ENCODE results near the gene TSC2. TPM values are rescaled to one million over a fixed set of nuclear protein-coding genes. Genes with fewer than 3 reads are reported as not detected.

The TSC2 gene
- total RNA-seq, 1 experiment from 2014 or later: 59.3 TPM

- Histone ChIP-seq H3K9me2 (replicated peaks; ENCODE audit: low read length) (no peaks in the 10 kb centered on the region), H3K27me3 (ENCODE audit: low read length) (no peaks in the 10 kb centered on the region), H3K9ac (ENCODE audit: low read length) (no peak overlapping the region), H3K79me2 (ENCODE audit: low read length) (peaks cover 30% of the 10 kb centered on the region), H3K4me2 (ENCODE audit: low read length) (no peak overlapping the region), H3K4me1 (ENCODE audit: insufficient read depth, low read length) (0 out of 2 replicates have a peak, but pooled peaks cover 2% of the 10 kb centered on the region), H3K9me3 (ENCODE audit: low read length) (no peaks in the 10 kb centered on the region), H3K4me3 (ENCODE audit: low read length) (no peak overlapping the region), H3K36me3 (ENCODE audit: low read depth, low read length) (peaks cover 4% of the 10 kb centered on the region; the same call in 1 of the 2 replicates), H4K20me1 (ENCODE audit: low read length) (peaks cover 15% of the 10 kb centered on the region; the same call in 1 of the 2 replicates), H2AFZ (ENCODE audit: low read length) (no peak overlapping the region), H3F3A (ENCODE audit: low read length, unreplicated experiment) (no peaks in the 10 kb centered on the region), H3K27ac (ENCODE audit: low read length) (no peak overlapping the region)
- POLR2A ChIA-PET (ENCODE audit: unreplicated experiment): no interaction called here
- CTCF ChIA-PET: no interaction called here
- intact Hi-C loops (cut with micrococcal nuclease): no loop called here
- DNase-seq (no peak), ATAC-seq (no peak)
- no TSS peak for BruUV-seq (replicated peaks)
- no peak for TF ChIP-seq EZH2phosphoT487 (IDR thresholded peaks at IDR 0.05; ENCODE audit: borderline replicate concordance, low read length)
- TF ChIP-seq EZH2 (IDR thresholded peaks at IDR 0.05; ENCODE audit: low read length, unreplicated experiment): no peak
- TF ChIP-seq CTCF (conservative IDR thresholded peaks at IDR 0.05; ENCODE audit: low read depth, low read length): no peak
These were observed 46.8 kb upstream of the TSC2 start for GRCh38 chr16:2001035-2001434.

- H3K9me3 ChIP-seq (ENCODE audit: low read length): no peaks in the 10 kb centered on the region
- H3K4me1 ChIP-seq (ENCODE audit: insufficient read depth, low read length): 0 out of 2 replicates have a peak, but pooled peaks cover 2% of the 10 kb centered on the region
- ATAC-seq (no peak), DNase-seq (no peak)
- H3K4me3 ChIP-seq (ENCODE audit: low read length): no peak overlapping the region
- TF ChIP-seq EZH2phosphoT487 (IDR thresholded peaks at IDR 0.05; ENCODE audit: borderline replicate concordance, low read length) (no peak), CTCF (conservative IDR thresholded peaks at IDR 0.05; ENCODE audit: low read depth, low read length) (no peak), EZH2 (IDR thresholded peaks at IDR 0.05; ENCODE audit: low read length, unreplicated experiment) (no peak)
- no TSS peak for BruUV-seq (replicated peaks)
- H3F3A ChIP-seq (ENCODE audit: low read length, unreplicated experiment): no peaks in the 10 kb centered on the region
- POLR2A ChIA-PET (ENCODE audit: unreplicated experiment): no interaction called here
- H2AFZ ChIP-seq (ENCODE audit: low read length): no peak overlapping the region
- H3K4me2 ChIP-seq (ENCODE audit: low read length): no peak overlapping the region
- H3K36me3 ChIP-seq (ENCODE audit: low read depth, low read length): peaks cover 6% of the 10 kb centered on the region; the same call in 1 of the 2 replicates
- no peak overlapping the region for H3K27ac ChIP-seq (ENCODE audit: low read length)
- no peaks in the 10 kb centered on the region for H3K9me2 ChIP-seq (replicated peaks; ENCODE audit: low read length)
- intact Hi-C loops (cut with micrococcal nuclease): no loop called here
- CTCF ChIA-PET: no interaction called here
- peaks cover 36% of the 10 kb centered on the region for H3K79me2 ChIP-seq (ENCODE audit: low read length)
- H3K9ac ChIP-seq (ENCODE audit: low read length): no peak overlapping the region
- no peaks in the 10 kb centered on the region for H3K27me3 ChIP-seq (ENCODE audit: low read length)
- H4K20me1 ChIP-seq (ENCODE audit: low read length): peaks cover 21% of the 10 kb centered on the region
These were observed 46.1 kb upstream of the TSC2 start for GRCh38 chr16:2001456-2002355.

All from PC-3 (cell line).